Lower leg skin (tissue), 3 donors: ENCODE data around the gene DDX41.

Source experiments
- CTCF ChIP-seq, 3 donors: fragments of 450-650 bp; IDR thresholded peaks; one replicate each; pipeline ENCODE4 v1.5.1; 2016; ENCODE audit warnings: antibody characterized with exemption in 3 of 3, mild to moderate bottlenecking in 3 of 3, moderate library complexity in 2 of 3
- POLR2A ChIP-seq, 2 donors: fragments of 450-650 bp; IDR thresholded peaks; one replicate each; pipeline ENCODE4 v1.6.1; 2016 to 2017; ENCODE audit warnings: antibody characterized with exemption in 2 of 2, mild to moderate bottlenecking in 1 of 2, moderate library complexity in 1 of 2

GRCh38 chr5:177465044-177465443 lies 51.7 kb downstream of the DDX41 start:
- TF ChIP-seq POLR2A (IDR thresholded peaks at IDR 0.05) = no peak
- TF ChIP-seq CTCF (IDR thresholded peaks at IDR 0.05) = no peak
